ENCODE data around the gene PGLYRP2.
A peak's percentile ranks its signal among the peaks of the same experiment; 100 is the strongest.

PGLYRP2 gene

GRCh38 chr19:15438577-15438976 lies 40.7 kb downstream of the PGLYRP2 start:
- DNase-seq, result no peak

- DNase-seq, result no peak
Measured at GRCh38 chr19:15438124-15438496, 41.2 kb downstream of the PGLYRP2 start.

- DNase-seq, result no peak
Measured at GRCh38 chr19:15437355-15438123, 41.8 kb downstream of the PGLYRP2 start.

- no peak for DNase-seq
Measured at GRCh38 chr19:15436826-15437110, 42.5 kb downstream of the PGLYRP2 start.

- DNase-seq, result no peak
Measured at GRCh38 chr19:15436012-15436825, 43.1 kb downstream of the PGLYRP2 start.

- no peak for DNase-seq
Measured at GRCh38 chr19:15433519-15434069, 45.7 kb downstream of the PGLYRP2 start.

GRCh38 chr19:15432629-15433518 lies 46.4 kb downstream of the PGLYRP2 start:
- peak; percentile 76 for DNase-seq

- DNase-seq, result no peak
Measured at GRCh38 chr19:15432018-15432494, 47.2 kb downstream of the PGLYRP2 start.

GRCh38 chr19:15431396-15432017 lies 47.8 kb downstream of the PGLYRP2 start:
- DNase-seq, result no peak

- no peak for DNase-seq
Measured at GRCh38 chr19:15430526-15431120, 48.7 kb downstream of the PGLYRP2 start.

- DNase-seq, result no peak
Measured at GRCh38 chr19:15429825-15430467, 49.4 kb downstream of the PGLYRP2 start.

- DNase-seq, result no peak
Measured at GRCh38 chr19:15428956-15429824, 50.1 kb downstream of the PGLYRP2 start.

GRCh38 chr19:15427991-15428471 lies 51.3 kb downstream of the PGLYRP2 start:
- DNase-seq, result no peak

GRCh38 chr19:15427350-15427700 lies 52.0 kb downstream of the PGLYRP2 start:
- DNase-seq, result no peak

- DNase-seq, result no peak
Measured at GRCh38 chr19:15426485-15427349, 52.6 kb downstream of the PGLYRP2 start.

GRCh38 chr19:15425321-15425950 lies 53.9 kb downstream of the PGLYRP2 start:
- DNase-seq, result no peak

- DNase-seq, result no peak
Measured at GRCh38 chr19:15424692-15425272, 54.5 kb downstream of the PGLYRP2 start.

GRCh38 chr19:15424121-15424520 lies 55.2 kb downstream of the PGLYRP2 start:
- DNase-seq, result no peak

GRCh38 chr19:15423130-15423529 lies 56.2 kb downstream of the PGLYRP2 start:
- DNase-seq, result no peak

Data from NCI-H2107 (cell line).